Measurements from ENCODE around the gene MSANTD3.

The MSANTD3 gene

GRCh38 chr9:100447041-100447440 is 20.1 kb downstream of the MSANTD3 start:
- DNase-seq (ENCODE audit: low read depth, low spot score) = no peak
- in situ Hi-C loops (cut with HindIII; ENCODE audit: low sequenced_read_pairs) = no loop called here
- H3K4me3 ChIP-seq (ENCODE audit: low read depth, low read length) = no peak overlapping the region
- TF ChIP-seq CTCF (IDR thresholded peaks at IDR 0.05; ENCODE audit: low read depth, low read length) = no peak

GRCh38 chr9:100448266-100448665 is 21.3 kb downstream of the MSANTD3 start:
- H3K4me3 ChIP-seq (ENCODE audit: low read depth, low read length) = no peak overlapping the region
- no peak for TF ChIP-seq CTCF (IDR thresholded peaks at IDR 0.05; ENCODE audit: low read depth, low read length)
- in situ Hi-C loops (cut with HindIII; ENCODE audit: low sequenced_read_pairs) = no loop called here
- no peak for DNase-seq (ENCODE audit: low read depth, low spot score)

GRCh38 chr9:100449420-100449819 is 22.5 kb downstream of the MSANTD3 start:
- no peak overlapping the region for H3K4me3 ChIP-seq (ENCODE audit: low read depth, low read length)
- TF ChIP-seq CTCF (IDR thresholded peaks at IDR 0.05; ENCODE audit: low read depth, low read length) = no peak
- in situ Hi-C loops (cut with HindIII; ENCODE audit: low sequenced_read_pairs) = no loop called here
- no peak for DNase-seq (ENCODE audit: low read depth, low spot score)

DNA sequence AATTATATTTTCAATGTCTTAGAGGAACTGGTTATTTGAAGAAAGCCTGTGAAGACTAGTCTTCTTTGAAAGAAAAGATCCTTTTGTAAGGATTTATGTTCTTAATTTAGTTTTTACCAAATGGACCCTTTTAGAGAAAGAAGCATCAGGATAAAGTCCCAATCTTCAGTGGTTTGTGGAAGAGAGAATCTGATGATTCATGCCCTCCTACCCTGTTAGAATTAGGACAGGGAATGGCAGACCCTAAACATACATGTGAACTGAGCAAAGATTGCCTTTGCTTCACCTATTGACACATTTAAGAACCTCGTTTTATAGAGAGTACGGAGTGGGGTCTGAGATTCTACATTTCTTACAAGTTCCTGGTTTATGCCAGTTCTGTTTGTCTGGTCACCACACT is 26.0 kb downstream of the MSANTD3 start:
- H3K4me3 ChIP-seq (ENCODE audit: low read depth, low read length) = no peak overlapping the region
- TF ChIP-seq CTCF (IDR thresholded peaks at IDR 0.05; ENCODE audit: low read depth, low read length) = no peak
- DNase-seq (ENCODE audit: low read depth, low spot score) = no peak
- in situ Hi-C loops (cut with HindIII; ENCODE audit: low sequenced_read_pairs) = no loop called here

GRCh38 chr9:100455470-100455869 is 28.5 kb downstream of the MSANTD3 start:
- in situ Hi-C loops (cut with HindIII; ENCODE audit: low sequenced_read_pairs) = no loop called here
- no peak for DNase-seq (ENCODE audit: low read depth, low spot score)
- TF ChIP-seq CTCF (IDR thresholded peaks at IDR 0.05; ENCODE audit: low read depth, low read length) = no peak
- H3K4me3 ChIP-seq (ENCODE audit: low read depth, low read length) = no peak overlapping the region

GRCh38 chr9:100457517-100457916 is 30.6 kb downstream of the MSANTD3 start:
- H3K4me3 ChIP-seq (ENCODE audit: low read depth, low read length) = no peak overlapping the region
- no peak for TF ChIP-seq CTCF (IDR thresholded peaks at IDR 0.05; ENCODE audit: low read depth, low read length)
- no peak for DNase-seq (ENCODE audit: low read depth, low spot score)
- in situ Hi-C loops (cut with HindIII; ENCODE audit: low sequenced_read_pairs) = no loop called here

GRCh38 chr9:100459963-100460362 is 33.0 kb downstream of the MSANTD3 start:
- in situ Hi-C loops (cut with HindIII; ENCODE audit: low sequenced_read_pairs) = no loop called here
- TF ChIP-seq CTCF (IDR thresholded peaks at IDR 0.05; ENCODE audit: low read depth, low read length) = no peak
- DNase-seq (ENCODE audit: low read depth, low spot score) = no peak
- no peak overlapping the region for H3K4me3 ChIP-seq (ENCODE audit: low read depth, low read length)

Data from astrocyte of the spinal cord (primary cell).